DMS114 treated with DMSO at 0.1 percent for 48 hours (cell line): ENCODE data around the gene BAZ1B.
A peak's percentile ranks its signal among the peaks of the same experiment; 100 is the strongest.
"Not testable (repeated sequence)": the region's sequence is repeated elsewhere in the genome, so short reads cannot be mapped to it uniquely, and the experiment has no call there.

Experiments used
- DNase-seq: peaks from one replicate; lab custom pipeline; 2025; ENCODE audit not compliant: unreplicated experiment; lab: John Stamatoyannopoulos, UW

Gene BAZ1B

GRCh38 chr7:73507556-73507955 is 14.5 kb downstream of the BAZ1B start:
- DNase-seq: no peak

GRCh38 chr7:73504920-73505319 is 17.2 kb downstream of the BAZ1B start:
- DNase-seq: no peak

- DNase-seq: no peak
Observed at GRCh38 chr7:73504017-73504416, 18.1 kb downstream of the BAZ1B start.

- no peak for DNase-seq
Observed at GRCh38 chr7:73503229-73503628, 18.9 kb downstream of the BAZ1B start.

GRCh38 chr7:73496626-73497025 is 25.5 kb downstream of the BAZ1B start:
- no peak for DNase-seq

- not testable (repeated sequence) for DNase-seq
Observed at GRCh38 chr7:73495507-73495906, 26.6 kb downstream of the BAZ1B start.

- no peak for DNase-seq
Observed at GRCh38 chr7:73489976-73490375, 32.1 kb downstream of the BAZ1B start.

GRCh38 chr7:73487486-73487885 is 34.6 kb downstream of the BAZ1B start:
- DNase-seq: no peak

GRCh38 chr7:73483171-73483570 is 38.9 kb downstream of the BAZ1B start:
- no peak for DNase-seq

- no peak for DNase-seq
Observed at GRCh38 chr7:73482746-73483145, 39.3 kb downstream of the BAZ1B start.

GRCh38 chr7:73481521-73481920 is 40.6 kb downstream of the BAZ1B start:
- DNase-seq: not testable (repeated sequence)

- DNase-seq: no peak
Observed at GRCh38 chr7:73478549-73478948, 43.5 kb downstream of the BAZ1B start.

- no peak for DNase-seq
Observed at GRCh38 chr7:73477376-73477775, 44.7 kb downstream of the BAZ1B start.

GRCh38 chr7:73470208-73470607 is 51.9 kb downstream of the BAZ1B start:
- no peak for DNase-seq

- not testable (repeated sequence) for DNase-seq
Observed at GRCh38 chr7:73467046-73467445, 55.0 kb downstream of the BAZ1B start.

- DNase-seq: no peak
Observed at GRCh38 chr7:73466112-73466511, 56.0 kb downstream of the BAZ1B start.

- DNase-seq: no peak
Observed at GRCh38 chr7:73463966-73464365, 58.1 kb downstream of the BAZ1B start.

GRCh38 chr7:73463260-73463659 is 58.8 kb downstream of the BAZ1B start:
- no peak for DNase-seq

- DNase-seq: no peak
Observed at GRCh38 chr7:73461782-73462285, 60.3 kb downstream of the BAZ1B start.

GRCh38 chr7:73454424-73454823 is 67.7 kb downstream of the BAZ1B start:
- no peak for DNase-seq

GRCh38 chr7:73452999-73453635 is 69.0 kb downstream of the BAZ1B start:
- no peak for DNase-seq

GRCh38 chr7:73451780-73452398 is 70.2 kb downstream of the BAZ1B start:
- DNase-seq: peak; percentile 56

- DNase-seq: no peak
Observed at GRCh38 chr7:73449422-73449821, 72.7 kb downstream of the BAZ1B start.
